Measurements from ENCODE around the gene TENT4B. TPM values are rescaled to one million over a fixed set of nuclear protein-coding genes. Genes with fewer than 3 reads are reported as not detected.

The TENT4B gene
- total RNA-seq, 2 experiments from 2014 or later, result 5.8 to 8.8 TPM

DNA sequence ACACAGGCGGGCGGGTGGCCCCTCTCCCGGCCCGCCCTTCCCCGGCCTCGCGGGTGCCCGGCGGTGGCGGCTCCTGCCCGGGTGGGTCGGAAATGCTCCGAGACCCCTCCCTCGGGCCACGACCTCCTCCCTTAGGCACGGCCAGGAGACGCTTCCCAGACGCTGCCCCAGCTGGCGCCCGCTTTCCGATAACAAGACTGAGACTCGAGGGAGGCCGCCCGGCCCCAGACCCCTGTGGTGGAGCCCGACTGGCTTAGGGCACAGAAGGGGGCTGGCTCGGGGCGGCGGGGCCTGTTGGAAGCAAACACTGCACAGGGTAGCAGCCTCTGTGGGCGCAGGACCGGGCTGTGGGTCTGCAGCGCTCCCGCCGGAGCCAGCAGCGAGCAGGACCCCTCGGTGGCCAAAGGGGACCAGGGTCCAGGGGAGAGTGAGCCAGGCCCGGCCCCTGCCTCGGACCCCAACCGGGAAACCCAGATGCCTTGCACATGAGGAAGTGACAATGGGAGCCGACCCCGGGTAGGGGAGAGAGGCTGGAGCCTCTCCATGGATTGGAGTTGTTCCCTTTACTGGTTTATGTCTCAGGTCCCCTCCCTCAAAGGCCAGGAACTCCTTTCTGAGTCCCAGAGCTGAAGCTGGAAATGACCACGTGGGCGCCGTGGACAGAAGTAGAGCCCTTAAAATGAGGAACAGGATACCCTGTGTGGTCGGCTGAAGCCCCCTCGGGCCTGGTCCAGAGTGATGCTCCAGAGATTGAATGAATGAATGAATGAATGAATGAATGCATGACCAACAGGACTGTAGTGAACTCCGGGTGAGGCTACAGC lies 93.4 kb downstream of the TENT4B start:
- DNase-seq (ENCODE audit: low spot score), result no peak
- peak overlapping the region; percentile 76 for H2AFZ ChIP-seq (ENCODE audit: low read length)
- BruUV-seq (replicated peaks), result no TSS peak
- no peaks in the 10 kb centered on the region for H3K9me2 ChIP-seq (ENCODE audit: insufficient read depth, low read length)
- no peaks in the 10 kb centered on the region for H3K36me3 ChIP-seq (ENCODE audit: insufficient read depth, low read length)
- H3K4me2 ChIP-seq (ENCODE audit: low read length), result peak overlapping the region; percentile 77
- TF ChIP-seq, protein P1, sequence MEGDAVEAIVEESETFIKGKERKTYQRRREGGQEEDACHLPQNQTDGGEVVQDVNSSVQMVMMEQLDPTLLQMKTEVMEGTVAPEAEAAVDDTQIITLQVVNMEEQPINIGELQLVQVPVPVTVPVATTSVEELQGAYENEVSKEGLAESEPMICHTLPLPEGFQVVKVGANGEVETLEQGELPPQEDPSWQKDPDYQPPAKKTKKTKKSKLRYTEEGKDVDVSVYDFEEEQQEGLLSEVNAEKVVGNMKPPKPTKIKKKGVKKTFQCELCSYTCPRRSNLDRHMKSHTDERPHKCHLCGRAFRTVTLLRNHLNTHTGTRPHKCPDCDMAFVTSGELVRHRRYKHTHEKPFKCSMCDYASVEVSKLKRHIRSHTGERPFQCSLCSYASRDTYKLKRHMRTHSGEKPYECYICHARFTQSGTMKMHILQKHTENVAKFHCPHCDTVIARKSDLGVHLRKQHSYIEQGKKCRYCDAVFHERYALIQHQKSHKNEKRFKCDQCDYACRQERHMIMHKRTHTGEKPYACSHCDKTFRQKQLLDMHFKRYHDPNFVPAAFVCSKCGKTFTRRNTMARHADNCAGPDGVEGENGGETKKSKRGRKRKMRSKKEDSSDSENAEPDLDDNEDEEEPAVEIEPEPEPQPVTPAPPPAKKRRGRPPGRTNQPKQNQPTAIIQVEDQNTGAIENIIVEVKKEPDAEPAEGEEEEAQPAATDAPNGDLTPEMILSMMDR (conservative IDR thresholded peaks at IDR 0.05; ENCODE audit: low read length), result no peak
- no peak for TF ChIP-seq EZH2phosphoT487 (IDR thresholded peaks at IDR 0.05; ENCODE audit: borderline replicate concordance, low read depth, low read length)
- ChIA-PET CTCF (ENCODE audit: unreplicated experiment) (interaction anchor here (0.6 kb wide), 1 partner anchor 13 kb away, joined by 3 read pairs; no protein-coding TSS in a partner anchor), POLR2A (interaction anchor here (0.7 kb wide), 1 partner anchor 38 kb away, joined by 3 read pairs; no protein-coding TSS in a partner anchor)
- H4K20me1 ChIP-seq (ENCODE audit: insufficient read depth, low read length), result no peaks in the 10 kb centered on the region
- H3K79me2 ChIP-seq (ENCODE audit: insufficient read depth, low read depth, low read length), result no peaks in the 10 kb centered on the region
- no peak overlapping the region for H3K27ac ChIP-seq (ENCODE audit: low read depth, low read length, poor library complexity, severe bottlenecking)
- H3K4me1 ChIP-seq (ENCODE audit: insufficient read depth, low read length, poor library complexity, severe bottlenecking), result no peaks in the 10 kb centered on the region
- no peaks in the 10 kb centered on the region for H3K9me3 ChIP-seq (ENCODE audit: low read length)
- intact Hi-C loops (cut with micrococcal nuclease; ENCODE audit: unreplicated experiment), result no loop called here
- peak overlapping the region; percentile 67 for H3K4me3 ChIP-seq (ENCODE audit: low read depth, low read length, poor library complexity, severe bottlenecking)

DNA sequence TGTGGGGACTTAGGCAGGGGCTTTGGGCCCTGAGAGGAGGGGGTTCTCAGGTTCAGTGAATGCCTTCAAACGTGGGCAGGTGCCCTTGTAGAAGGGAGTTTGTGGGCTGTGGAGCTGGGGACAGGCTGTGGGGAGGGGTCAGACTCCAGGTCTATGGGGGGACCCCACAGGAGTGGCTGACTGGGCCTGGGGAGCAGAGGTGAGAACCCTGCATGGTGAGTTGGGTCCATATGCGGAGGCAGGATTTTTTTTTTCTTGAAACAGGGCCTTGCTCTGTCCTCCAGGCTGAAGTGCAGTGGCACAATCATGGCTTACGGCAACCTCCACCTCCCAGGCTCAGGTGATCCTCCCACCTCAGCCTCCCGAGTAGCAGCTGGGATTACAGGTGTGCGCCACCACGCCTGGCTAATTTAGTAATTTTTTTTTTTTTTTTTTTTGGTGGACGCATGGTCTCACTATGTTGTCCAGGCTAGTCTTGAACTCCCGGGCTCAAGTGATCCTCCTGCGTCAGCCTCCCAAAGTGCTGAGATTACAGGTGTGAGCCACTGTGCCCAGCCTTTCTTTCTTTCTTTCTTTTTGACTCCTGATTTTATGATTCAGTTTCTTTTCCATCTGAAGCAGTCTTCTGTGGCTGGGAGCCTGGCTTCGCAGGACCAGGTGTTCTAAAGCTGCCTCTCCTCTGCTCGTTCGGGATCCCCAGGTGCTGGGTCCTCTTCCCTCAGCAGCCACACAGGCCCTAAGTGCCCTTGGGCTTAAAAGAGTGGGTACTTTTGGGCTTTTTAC lies 94.2 kb downstream of the TENT4B start:
- no peaks in the 10 kb centered on the region for H3K36me3 ChIP-seq (ENCODE audit: insufficient read depth, low read length)
- H3K4me1 ChIP-seq (ENCODE audit: insufficient read depth, low read length, poor library complexity, severe bottlenecking), result no peaks in the 10 kb centered on the region
- TF ChIP-seq, protein P1 (conservative IDR thresholded peaks at IDR 0.05; ENCODE audit: low read length), result no peak
- no peak for TF ChIP-seq EZH2phosphoT487 (IDR thresholded peaks at IDR 0.05; ENCODE audit: borderline replicate concordance, low read depth, low read length)
- POLR2A ChIA-PET, result interaction anchor here (0.7 kb wide), 1 partner anchor 37 kb away, joined by 3 read pairs; no protein-coding TSS in a partner anchor
- CTCF ChIA-PET (ENCODE audit: unreplicated experiment), result interaction anchor here (0.6 kb wide), 1 partner anchor 14 kb away, joined by 3 read pairs; no protein-coding TSS in a partner anchor
- intact Hi-C loops (cut with micrococcal nuclease; ENCODE audit: unreplicated experiment), result no loop called here
- no TSS peak for BruUV-seq (replicated peaks)
- no peaks in the 10 kb centered on the region for H3K9me2 ChIP-seq (ENCODE audit: insufficient read depth, low read length)
- no peak overlapping the region for H3K4me2 ChIP-seq (ENCODE audit: low read length)
- no peaks in the 10 kb centered on the region for H3K9me3 ChIP-seq (ENCODE audit: low read length)
- DNase-seq (ENCODE audit: low spot score), result no peak
- H3K79me2 ChIP-seq (ENCODE audit: insufficient read depth, low read depth, low read length), result no peaks in the 10 kb centered on the region
- no peak overlapping the region for H3K27ac ChIP-seq (ENCODE audit: low read depth, low read length, poor library complexity, severe bottlenecking)
- no peaks in the 10 kb centered on the region for H4K20me1 ChIP-seq (ENCODE audit: insufficient read depth, low read length)
- H3K4me3 ChIP-seq (ENCODE audit: low read depth, low read length, poor library complexity, severe bottlenecking), result no peak overlapping the region
- no peak overlapping the region for H2AFZ ChIP-seq (ENCODE audit: low read length)
